H1 (cell line): ENCODE results near the gene FAM181A. TPM values are rescaled to one million over a fixed set of nuclear protein-coding genes. Genes with fewer than 3 reads are reported as not detected.

Experiments used
- BACH1 ChIP-seq: IDR thresholded peaks from 2 replicates; pipeline ENCODE4 v1.6.1; 2012; ENCODE audit warnings: low read length, improper control_type of control experiment
- KDM4A ChIP-seq: IDR thresholded peaks from one replicate; pipeline ENCODE4 v1.7.1; 2012; ENCODE audit warnings: low read depth, mild to moderate bottlenecking, moderate library complexity, low read length, inconsistent platforms; ENCODE audit not compliant: severe bottlenecking
- RFX5 ChIP-seq: IDR thresholded peaks from 2 replicates; pipeline ENCODE4 v1.6.1; 2011; ENCODE audit warnings: low read depth, low read length, improper control_type of control experiment, borderline replicate concordance
- SP1 ChIP-seq: IDR thresholded peaks from 2 replicates; pipeline ENCODE4 v1.6.1; 2011; ENCODE audit warnings: low read depth, low read length
- SP4 ChIP-seq: IDR thresholded peaks from 2 replicates; pipeline ENCODE4 v1.6.1; 2012; ENCODE audit warnings: low read length, inconsistent platforms
- polyA plus RNA-seq, 7 experiments: library from polyadenylated mRNA; depleted of rRNA in 3 of 7; stranded (reverse) in 5 of 7; unstranded in 2 of 7; fragments of >200 nt in 5 of 7; fragments of 200-250 nt in 2 of 7; gene quantifications; 1 replicate in 5 of 7; 2 replicates in 1 of 7; 4 replicates in 1 of 7; pipeline versions ENCODE4 v1.2.1 to v1.2.3, GENCODE V29; 2011 to 2013; ENCODE audit warnings: missing spikeins in 2 of 7, mixed read lengths in 2 of 7
- total RNA-seq: library from RNA; stranded (reverse); fragmentation: NEBNext Ultra II Directional; extraction: Animal tissue kit (Norgen Biotek cat#: 25700); gene quantifications from 2 replicates; pipeline ENCODE4 v1.2.1, GENCODE V29; 2021
- TF ChIP-seq, protein P1 (sequence below): IDR thresholded peaks from 2 replicates; pipeline ENCODE4 v1.6.1; 2012; ENCODE audit warnings: low read length, inconsistent platforms
- TF ChIP-seq, protein P2 (sequence below), 3 experiments: IDR thresholded peaks; 1 replicate in 2 of 3; 2 replicates in 1 of 3; pipeline versions ENCODE4 v1.5.1 to v1.6.1; 2011; ENCODE audit warnings: low read length in 3 of 3, mild to moderate bottlenecking in 3 of 3, inconsistent platforms in 2 of 3, low read depth in 1 of 3, moderate library complexity in 1 of 3; ENCODE audit not compliant: insufficient read depth in 1 of 3; ENCODE audit errors: control extremely low read depth in 1 of 3

The FAM181A gene
- total and polyA plus RNA-seq, 2 of the 8 experiments (the other 6 are each of a cell fraction or from before 2014, with no cell fraction given): not detected

DNA sequence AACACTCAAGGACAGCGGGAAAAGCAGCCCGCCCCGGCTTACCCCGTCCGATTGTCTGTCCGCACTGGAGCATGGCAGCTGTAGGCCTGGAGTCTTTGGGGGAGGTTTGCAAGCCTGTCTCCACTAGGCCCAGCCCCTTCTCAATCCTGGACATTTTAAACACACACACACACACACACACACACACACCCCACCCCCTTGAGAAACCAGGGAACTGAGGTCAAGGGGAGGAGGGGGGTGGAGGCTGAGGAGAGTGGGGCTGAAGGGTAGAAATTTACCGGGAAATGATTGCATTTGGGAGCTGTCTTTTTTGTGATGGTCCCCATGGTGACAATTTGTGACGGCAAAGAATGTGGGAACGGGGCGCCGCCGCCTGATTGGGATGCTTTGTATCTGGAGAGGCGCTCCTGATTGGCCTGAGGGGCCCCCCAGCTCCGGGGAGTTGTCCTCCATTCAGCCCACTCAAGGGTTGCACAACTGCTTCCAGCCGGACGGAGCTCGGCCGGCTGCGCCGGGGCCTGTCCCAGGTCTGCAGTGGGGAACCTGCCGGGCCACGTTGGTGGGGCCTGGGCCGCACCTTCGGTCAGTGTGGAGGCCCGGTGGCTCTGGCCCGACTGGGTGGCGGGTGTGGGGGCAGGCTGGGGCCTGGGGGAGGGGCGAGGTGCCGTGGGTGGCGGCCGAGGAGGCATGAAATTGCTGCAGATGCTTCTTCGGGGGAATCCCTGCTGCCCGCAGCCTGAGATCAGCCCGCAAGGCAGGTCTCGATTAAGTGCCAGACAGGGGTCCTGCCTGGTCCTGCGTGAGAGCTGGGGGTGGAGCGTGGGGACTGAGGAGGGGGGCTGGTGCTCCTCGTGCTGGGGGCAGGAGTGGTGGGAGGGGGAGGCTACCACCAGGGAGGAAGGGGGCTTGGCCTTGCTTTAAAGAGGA is at the start of gene FAM181A (continued):
- TF ChIP-seq, protein P1, sequence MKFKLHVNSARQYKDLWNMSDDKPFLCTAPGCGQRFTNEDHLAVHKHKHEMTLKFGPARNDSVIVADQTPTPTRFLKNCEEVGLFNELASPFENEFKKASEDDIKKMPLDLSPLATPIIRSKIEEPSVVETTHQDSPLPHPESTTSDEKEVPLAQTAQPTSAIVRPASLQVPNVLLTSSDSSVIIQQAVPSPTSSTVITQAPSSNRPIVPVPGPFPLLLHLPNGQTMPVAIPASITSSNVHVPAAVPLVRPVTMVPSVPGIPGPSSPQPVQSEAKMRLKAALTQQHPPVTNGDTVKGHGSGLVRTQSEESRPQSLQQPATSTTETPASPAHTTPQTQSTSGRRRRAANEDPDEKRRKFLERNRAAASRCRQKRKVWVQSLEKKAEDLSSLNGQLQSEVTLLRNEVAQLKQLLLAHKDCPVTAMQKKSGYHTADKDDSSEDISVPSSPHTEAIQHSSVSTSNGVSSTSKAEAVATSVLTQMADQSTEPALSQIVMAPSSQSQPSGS: no peak
- TF ChIP-seq BACH1 (no peak), SP4 (no peak), KDM4A (no peak), SP1 (no peak), RFX5 (no peak)
- TF ChIP-seq, protein P2, sequence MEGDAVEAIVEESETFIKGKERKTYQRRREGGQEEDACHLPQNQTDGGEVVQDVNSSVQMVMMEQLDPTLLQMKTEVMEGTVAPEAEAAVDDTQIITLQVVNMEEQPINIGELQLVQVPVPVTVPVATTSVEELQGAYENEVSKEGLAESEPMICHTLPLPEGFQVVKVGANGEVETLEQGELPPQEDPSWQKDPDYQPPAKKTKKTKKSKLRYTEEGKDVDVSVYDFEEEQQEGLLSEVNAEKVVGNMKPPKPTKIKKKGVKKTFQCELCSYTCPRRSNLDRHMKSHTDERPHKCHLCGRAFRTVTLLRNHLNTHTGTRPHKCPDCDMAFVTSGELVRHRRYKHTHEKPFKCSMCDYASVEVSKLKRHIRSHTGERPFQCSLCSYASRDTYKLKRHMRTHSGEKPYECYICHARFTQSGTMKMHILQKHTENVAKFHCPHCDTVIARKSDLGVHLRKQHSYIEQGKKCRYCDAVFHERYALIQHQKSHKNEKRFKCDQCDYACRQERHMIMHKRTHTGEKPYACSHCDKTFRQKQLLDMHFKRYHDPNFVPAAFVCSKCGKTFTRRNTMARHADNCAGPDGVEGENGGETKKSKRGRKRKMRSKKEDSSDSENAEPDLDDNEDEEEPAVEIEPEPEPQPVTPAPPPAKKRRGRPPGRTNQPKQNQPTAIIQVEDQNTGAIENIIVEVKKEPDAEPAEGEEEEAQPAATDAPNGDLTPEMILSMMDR (IDR thresholded peaks at IDR 0.05; ENCODE audit: control extremely low read depth in 1 of 3, insufficient read depth in 1 of 3, low read depth in 1 of 3, low read length in 3 of 3): no peak
